Naive thymus-derived CD4-positive, alpha-beta T cell (primary cell): ENCODE measurements around the gene DCTD. TPM values are rescaled to one million over a fixed set of nuclear protein-coding genes. Genes with fewer than 3 reads are reported as not detected.
A peak's percentile ranks its signal among the peaks of the same experiment; 100 is the strongest.

Source experiments
- ATAC-seq: fragments of 150-1000 bp; cut with Tn5 transposase; 2 replicates; pipeline ENCODE4 v1.10.0; 2021; ENCODE audit warnings: mild to moderate bottlenecking, moderate library complexity
- CTCF ChIA-PET: fragments of 350-600 bp; sonication (Branson Sonifier 250); formaldehyde crosslinking; loops from one replicate; lab custom pipeline; 2021; ENCODE audit warnings: antibody characterized with exemption; lab: Charles Lee
- POLR2A ChIA-PET: fragments of 350-600 bp; sonication (Branson Sonifier 250); formaldehyde crosslinking; loops from one replicate; lab custom pipeline; 2021; ENCODE audit warnings: antibody characterized with exemption, inconsistent platforms; lab: Charles Lee
- DNase-seq, 9 donors: peaks; one replicate each; pipeline versions ENCODE4 v3.0.0 to v3.0.0-alpha.2; 2020 to 2022; ENCODE audit warnings: mixed read lengths in 1 of 9
- H3K27ac ChIP-seq: one replicate; pipeline ENCODE4 v1.7.0; 2013; ENCODE audit warnings: mild to moderate bottlenecking, low read depth, low read length, moderate library complexity
- H3K27me3 ChIP-seq, 2 donors: one replicate each; pipeline ENCODE4 v1.7.0; 2013; ENCODE audit warnings: low read length in 2 of 2, mild to moderate bottlenecking in 2 of 2, moderate library complexity in 2 of 2; ENCODE audit not compliant: control insufficient read depth in 2 of 2, insufficient read depth in 2 of 2
- H3K36me3 ChIP-seq, 3 experiments: 1 replicate in 2 of 3; 2 replicates in 1 of 3; pipeline ENCODE4 v1.7.0; 2013; ENCODE audit warnings: low read length in 3 of 3, mild to moderate bottlenecking in 3 of 3, moderate library complexity in 1 of 3; ENCODE audit not compliant: insufficient read depth in 3 of 3, control insufficient read depth in 2 of 3
- H3K4me1 ChIP-seq, 2 donors: one replicate each; pipeline ENCODE4 v1.7.0; 2013; ENCODE audit warnings: low read length in 2 of 2, mild to moderate bottlenecking in 2 of 2, moderate library complexity in 1 of 2; ENCODE audit not compliant: control insufficient read depth in 2 of 2, insufficient read depth in 2 of 2
- H3K4me3 ChIP-seq: 2 replicates; pipeline ENCODE4 v1.7.0; 2013; ENCODE audit warnings: mild to moderate bottlenecking, low read length
- H3K9me3 ChIP-seq, 3 experiments: 1 replicate in 2 of 3; 2 replicates in 1 of 3; pipeline ENCODE4 v1.7.0; 2013; ENCODE audit warnings: low read length in 3 of 3; ENCODE audit not compliant: control insufficient read depth in 2 of 3
- H3K27ac Mint-ChIP-seq, 9 donors: one replicate each; pipeline ENCODE4 v1.8.0; 2020 to 2022; ENCODE audit warnings: mixed read lengths in 9 of 9, mild to moderate bottlenecking in 8 of 9, moderate library complexity in 5 of 9, inconsistent platforms in 2 of 9
- H3K27me3 Mint-ChIP-seq, 5 donors: one replicate each; pipeline ENCODE4 v1.8.0; 2021 to 2022; ENCODE audit warnings: mixed read lengths in 5 of 5, mild to moderate bottlenecking in 1 of 5
- H3K36me3 Mint-ChIP-seq, 5 donors: one replicate each; pipeline ENCODE4 v1.8.0; 2020 to 2022; ENCODE audit warnings: mixed read lengths in 5 of 5, mild to moderate bottlenecking in 3 of 5, inconsistent platforms in 1 of 5
- H3K4me1 Mint-ChIP-seq, 7 donors: one replicate each; pipeline ENCODE4 v1.8.0; 2020 to 2022; ENCODE audit warnings: mixed read lengths in 7 of 7, mild to moderate bottlenecking in 3 of 7, inconsistent platforms in 1 of 7
- H3K4me3 Mint-ChIP-seq, 10 donors: one replicate each; pipeline ENCODE4 v1.8.0; 2020 to 2022; ENCODE audit warnings: mild to moderate bottlenecking in 10 of 10, mixed read lengths in 10 of 10, moderate library complexity in 6 of 10, inconsistent platforms in 2 of 10
- H3K9me3 Mint-ChIP-seq, 11 donors: one replicate each; pipeline ENCODE4 v1.8.0; 2020 to 2022; ENCODE audit warnings: mixed read lengths in 11 of 11, mild to moderate bottlenecking in 4 of 11, inconsistent platforms in 1 of 11, moderate library complexity in 1 of 11
- intact Hi-C, 2 donors: fragments of 100-400 bp; cut with micrococcal nuclease; formaldehyde crosslinking; loops; one replicate each; pipeline ENCODE4 v1.15.1; 2023
- polyA plus RNA-seq, 2 donors: library from polyadenylated mRNA; unstranded; fragments of 300-500 nt; fragmentation: Illumina TruSeq; gene quantifications; one replicate each; pipeline ENCODE4 v1.2.3, GENCODE V29; 2021
- total RNA-seq, 6 experiments: library from RNA in 5 of 6; stranded (reverse) in 5 of 6; gene quantifications; 1 replicate in 5 of 6; 2 replicates in 1 of 6; pipeline ENCODE4 v1.2.3 and lab custom pipeline; 2021 to 2026

The DCTD gene
- total and polyA plus RNA-seq, 7 experiments from 2014 or later = 61.4 to 84.7 (median 70.6) TPM

DNA sequence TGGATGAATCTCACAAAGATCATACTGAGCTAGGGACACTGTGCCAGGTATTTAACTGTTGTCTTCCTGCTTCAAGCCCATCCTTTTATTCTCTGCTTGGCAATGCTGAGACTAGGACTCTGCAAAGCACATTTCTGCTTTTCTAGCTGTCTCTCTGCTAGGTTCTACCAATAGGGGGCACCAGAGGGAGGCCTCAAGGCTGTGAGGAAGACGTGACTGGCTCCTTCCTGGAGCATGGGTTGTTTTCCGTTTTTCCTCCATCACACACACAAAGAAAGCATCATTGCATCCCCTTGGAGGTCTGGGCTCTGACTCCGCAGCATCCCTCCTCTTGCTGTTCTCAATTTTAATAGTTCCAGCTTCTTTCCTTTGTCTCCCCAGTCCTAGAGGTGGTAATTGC is 10.9 kb upstream of the DCTD start:
- peaks cover 0 to 8% (median 0%) of the 10 kb centered on the region in 7 donors for H3K4me1 Mint-ChIP-seq
- no peak for DNase-seq
- ChIA-PET POLR2A (no interaction called here), CTCF (interaction anchor here (0.5 to 1.3 kb wide), 3 partner anchors 10 to 170 kb away, joined by 3 read pairs; no protein-coding TSS in a partner anchor)
- Histone ChIP-seq H3K36me3 (no peaks in the 10 kb centered on the region), H3K27ac (no peak overlapping the region), H3K4me3 (no peak overlapping the region), H3K9me3 (no peaks in the 10 kb centered on the region), H3K27me3 (no peaks in the 10 kb centered on the region), H3K4me1 (no peaks in the 10 kb centered on the region)
- intact Hi-C loops = loop anchor here (10.0 kb wide), 3 partner anchors 253 to 1623 kb away; no protein-coding TSS in a partner anchor
- no peak for ATAC-seq
- H3K27me3 Mint-ChIP-seq = peaks cover 0 to 23% (median under 1%) of the 10 kb centered on the region in 5 donors
- no peak overlapping the region for H3K27ac Mint-ChIP-seq
- no peaks in the 10 kb centered on the region for H3K9me3 Mint-ChIP-seq
- no peaks in the 10 kb centered on the region for H3K36me3 Mint-ChIP-seq
- no peak overlapping the region for H3K4me3 Mint-ChIP-seq

GRCh38 chr4:182927505-182927904 is 10.3 kb upstream of the DCTD start:
- Histone ChIP-seq H3K9me3 (no peaks in the 10 kb centered on the region), H3K36me3 (no peaks in the 10 kb centered on the region), H3K4me1 (no peaks in the 10 kb centered on the region), H3K27me3 (no peaks in the 10 kb centered on the region), H3K27ac (no peak overlapping the region), H3K4me3 (no peak overlapping the region)
- H3K4me3 Mint-ChIP-seq = no peak overlapping the region
- DNase-seq (no peak), ATAC-seq (no peak)
- H3K36me3 Mint-ChIP-seq = no peaks in the 10 kb centered on the region
- ChIA-PET POLR2A (no interaction called here), CTCF (interaction anchor here (0.8 to 1.3 kb wide), 2 partner anchors 11 to 334 kb away, joined by 3 to 4 read pairs; no protein-coding TSS in a partner anchor)
- intact Hi-C loops = loop anchor here (10.0 kb wide), 3 partner anchors 253 to 1623 kb away; no protein-coding TSS in a partner anchor
- peaks cover 0 to 29% (median 0%) of the 10 kb centered on the region in 5 donors for H3K27me3 Mint-ChIP-seq
- H3K4me1 Mint-ChIP-seq = peaks cover 0 to 8% (median 0%) of the 10 kb centered on the region in 7 donors
- no peak overlapping the region for H3K27ac Mint-ChIP-seq
- H3K9me3 Mint-ChIP-seq = no peaks in the 10 kb centered on the region

DNA sequence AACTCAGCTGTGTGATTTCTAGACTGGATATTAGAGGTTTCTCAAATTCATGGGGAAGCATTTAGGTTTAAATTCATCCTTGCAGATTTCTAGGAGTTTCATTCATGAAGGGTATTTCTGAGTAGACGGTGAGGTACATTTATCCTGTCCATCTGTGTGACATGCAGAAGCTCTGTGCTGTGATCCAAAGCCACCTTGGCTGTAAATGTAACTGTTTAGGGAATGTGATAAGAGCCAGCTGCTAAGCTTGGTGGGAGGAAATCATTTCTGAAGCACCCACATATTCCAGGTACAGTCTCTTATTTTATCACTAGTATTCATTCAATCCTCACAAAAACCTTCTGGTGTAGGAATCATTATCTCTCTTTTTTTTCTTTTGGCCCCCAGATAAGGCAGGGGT is 8.7 kb upstream of the DCTD start:
- Mint-ChIP-seq H3K4me3 (no peak overlapping the region), H3K4me1 (peaks cover 0 to 8% (median 0%) of the 10 kb centered on the region in 7 donors), H3K27ac (no peak overlapping the region), H3K27me3 (peaks cover 0 to 36% (median 0%) of the 10 kb centered on the region in 5 donors), H3K36me3 (no peaks in the 10 kb centered on the region), H3K9me3 (no peaks in the 10 kb centered on the region)
- H3K4me1 ChIP-seq = no peaks in the 10 kb centered on the region
- intact Hi-C loops = loop anchor here (1.0 to 10.0 kb wide), 9 partner anchors 9 to 1783 kb away; partner anchors contain the start of gene DCTD (in 2 of the 2)
- no peaks in the 10 kb centered on the region for H3K9me3 ChIP-seq
- ChIA-PET CTCF (interaction anchor here (0.6 to 2.0 kb wide), 10 partner anchors 10 to 1444 kb away, joined by 3 to 12 read pairs (median 5); partner anchors contain the start of gene DCTD), POLR2A (interaction anchor here (1.2 kb wide), 1 partner anchor 9 kb away, joined by 3 read pairs; the partner anchor contains the start of gene DCTD)
- no peaks in the 10 kb centered on the region for H3K36me3 ChIP-seq
- no peak overlapping the region for H3K27ac ChIP-seq
- no peak for ATAC-seq
- DNase-seq = no peak
- H3K27me3 ChIP-seq = no peaks in the 10 kb centered on the region
- no peak overlapping the region for H3K4me3 ChIP-seq

DNA sequence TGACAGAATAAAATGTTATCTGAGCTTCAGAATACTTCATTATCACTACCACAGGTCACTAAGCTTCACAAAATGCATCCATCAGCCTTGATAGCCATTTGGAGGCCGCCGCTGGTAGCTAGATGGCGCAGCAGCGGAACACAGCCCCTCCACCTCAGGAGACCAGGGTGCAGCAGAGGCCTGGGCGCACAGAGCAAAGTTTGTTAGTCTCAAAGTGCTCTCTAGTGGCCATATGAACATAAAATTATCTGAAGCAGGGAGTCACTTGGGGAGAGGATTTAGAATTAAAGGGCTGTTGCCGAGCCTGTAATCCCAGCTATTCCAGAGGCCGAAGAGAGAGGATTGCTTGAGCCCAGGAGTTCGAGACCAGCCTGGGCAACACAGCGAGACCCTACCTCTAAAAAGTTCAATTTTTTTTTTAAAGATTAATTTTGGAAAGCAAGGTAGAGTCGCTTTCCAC is 8.1 kb upstream of the DCTD start:
- ATAC-seq (peak; percentile 96), DNase-seq (peak; percentile 33 to 67 (median 52))
- Histone ChIP-seq H3K27me3 (no peaks in the 10 kb centered on the region), H3K27ac (no peak overlapping the region), H3K36me3 (no peaks in the 10 kb centered on the region), H3K9me3 (no peaks in the 10 kb centered on the region), H3K4me1 (no peaks in the 10 kb centered on the region), H3K4me3 (no peak overlapping the region)
- Mint-ChIP-seq H3K27ac (no peak overlapping the region), H3K27me3 (peaks cover 0 to 36% (median 0%) of the 10 kb centered on the region in 5 donors), H3K4me1 (peaks cover 0 to 8% (median 0%) of the 10 kb centered on the region in 7 donors), H3K36me3 (no peaks in the 10 kb centered on the region), H3K9me3 (no peaks in the 10 kb centered on the region), H3K4me3 (no peak overlapping the region)
- ChIA-PET CTCF (interaction anchor here (0.6 to 2.0 kb wide), 14 partner anchors 10 to 1445 kb away, joined by 3 to 12 read pairs (median 4); partner anchors contain the start of gene DCTD), POLR2A (interaction anchor here (1.2 kb wide), 1 partner anchor 9 kb away, joined by 3 read pairs; the partner anchor contains the start of gene DCTD)
- intact Hi-C loops = loop anchor here (1.0 to 10.0 kb wide), 9 partner anchors 8 to 1782 kb away; partner anchors contain the start of gene DCTD (in 2 of the 2)

DNA sequence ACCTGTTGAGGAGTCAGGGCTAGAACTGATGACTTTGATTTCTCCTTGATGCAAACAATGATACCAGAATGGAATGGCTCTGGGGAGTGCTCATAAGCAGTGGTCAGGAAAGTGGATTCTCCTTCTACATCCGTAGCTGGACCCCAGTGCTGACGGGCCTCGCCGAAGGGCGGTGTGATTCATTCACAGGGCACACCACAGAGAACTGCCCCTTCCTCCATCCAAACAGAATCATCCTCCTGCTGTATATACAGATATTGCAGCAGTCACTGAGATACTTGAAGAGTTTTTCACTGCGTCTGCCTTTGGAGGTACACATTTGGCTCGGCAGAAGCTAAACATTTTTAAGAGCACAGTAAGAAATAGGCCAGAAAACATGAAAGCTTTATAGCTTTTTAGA is 7.3 kb upstream of the DCTD start:
- ATAC-seq = no peak
- CTCF ChIA-PET = interaction anchor here (0.7 to 2.0 kb wide), 11 partner anchors 9 to 454 kb away, joined by 3 to 12 read pairs (median 4); partner anchors contain the start of gene DCTD

DNA sequence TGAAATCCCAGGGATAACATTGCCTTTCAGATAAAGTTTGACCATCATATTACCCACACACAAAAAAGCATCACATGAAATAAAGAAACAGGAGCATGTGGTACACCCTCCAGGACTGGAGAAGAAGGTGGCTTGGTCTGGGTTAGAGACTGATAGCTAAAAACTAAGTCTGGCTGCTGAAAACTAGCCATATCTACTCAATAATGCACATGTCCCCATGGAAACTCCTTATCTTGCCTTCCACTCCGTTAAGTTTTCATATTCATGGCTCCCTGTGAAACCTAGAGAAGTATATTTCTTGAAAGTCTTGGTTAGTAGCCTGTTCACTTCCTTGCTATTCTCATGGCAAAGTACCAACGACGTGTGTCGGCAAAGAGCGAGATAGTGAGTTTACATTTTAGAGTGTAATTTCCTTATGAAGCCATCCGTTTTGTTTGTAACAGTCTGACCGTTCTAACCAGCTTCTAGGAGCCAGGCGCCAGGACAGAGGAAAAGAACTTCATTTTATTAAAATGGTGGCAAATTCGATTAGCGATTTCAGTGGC is 6.7 kb upstream of the DCTD start:
- Mint-ChIP-seq H3K27me3 (peaks cover 0 to 36% (median 0%) of the 10 kb centered on the region in 5 donors), H3K36me3 (peaks cover 0 to under 1% (median 0%) of the 10 kb centered on the region in 5 donors), H3K27ac (no peak overlapping the region), H3K4me3 (peak overlapping the region in 1 of 10 donors; percentile 29), H3K4me1 (peaks cover 1 to 20% (median 12%) of the 10 kb centered on the region in 7 donors), H3K9me3 (no peaks in the 10 kb centered on the region)
- intact Hi-C loops = loop anchor here (2.0 to 10.0 kb wide), 4 partner anchors 117 to 1619 kb away; no protein-coding TSS in a partner anchor
- H3K27ac ChIP-seq = no peak overlapping the region
- ChIA-PET CTCF (interaction anchor here (1.2 kb wide), 1 partner anchor 9 kb away, joined by 4 read pairs; no protein-coding TSS in a partner anchor), POLR2A (no interaction called here)
- H3K4me3 ChIP-seq = no peak overlapping the region
- no peaks in the 10 kb centered on the region for H3K27me3 ChIP-seq
- H3K9me3 ChIP-seq = no peaks in the 10 kb centered on the region
- H3K36me3 ChIP-seq = no peaks in the 10 kb centered on the region
- DNase-seq = no peak
- ATAC-seq = no peak
- peaks cover 8 to 9% of the 10 kb centered on the region in 2 donors for H3K4me1 ChIP-seq

More for the DNA sequence above, 7.3 kb upstream of the DCTD start:
- Histone ChIP-seq H3K36me3 (no peaks in the 10 kb centered on the region), H3K27ac (no peak overlapping the region), H3K27me3 (no peaks in the 10 kb centered on the region), H3K4me3 (no peak overlapping the region), H3K9me3 (no peaks in the 10 kb centered on the region), H3K4me1 (peaks cover 2 to 3% of the 10 kb centered on the region in 2 donors)
- Mint-ChIP-seq H3K27me3 (peaks cover 0 to 36% (median 0%) of the 10 kb centered on the region in 5 donors), H3K36me3 (no peaks in the 10 kb centered on the region), H3K27ac (no peak overlapping the region), H3K4me1 (peaks cover 0 to 14% (median 6%) of the 10 kb centered on the region in 7 donors), H3K4me3 (no peak overlapping the region), H3K9me3 (no peaks in the 10 kb centered on the region)
- intact Hi-C loops = loop anchor here (2.0 to 10.0 kb wide), 4 partner anchors 118 to 1620 kb away; no protein-coding TSS in a partner anchor
- DNase-seq = no peak
- POLR2A ChIA-PET = no interaction called here
